PC-9 (cell line): ENCODE measurements around the gene TENT4A. TPM values are rescaled to one million over a fixed set of nuclear protein-coding genes. Genes with fewer than 3 reads are reported as not detected.
"Not testable (repeated sequence)": the region's sequence is repeated elsewhere in the genome, so short reads cannot be mapped to it uniquely, and the experiment has no call there.

Source experiments
- BruUV-seq: library from RNA; stranded (reverse); fragments of 400-500 nt; replicated peaks from 2 replicates; lab custom pipeline; 2021; lab: Mats Ljungman, UMichigan
- CTCF ChIA-PET: fragments of 300-600 bp; sonication (Branson Sonifier 250); formaldehyde crosslinking; loops from one replicate; lab custom pipeline; 2022; ENCODE audit warnings: antibody characterized with exemption; lab: Charles Lee
- POLR2A ChIA-PET: fragments of 300-600 bp; sonication (Branson Sonifier 250); formaldehyde crosslinking; loops from one replicate; lab custom pipeline; 2022; ENCODE audit warnings: antibody characterized with exemption; ENCODE audit not compliant: unreplicated experiment; lab: Charles Lee
- DNase-seq, 2 experiments: peaks; one replicate each; pipeline versions ENCODE4 v3.0.0 to v3.0.0-alpha.2; 2015 to 2022; ENCODE audit warnings: mixed read lengths in 1 of 2
- H2AFZ ChIP-seq: fragments of 200-600 bp; sonication (generic); 2 replicates; pipeline ENCODE4 v1.8.1; 2017; ENCODE audit warnings: antibody characterized with exemption
- H3F3A ChIP-seq: fragments of 200-600 bp; sonication (generic); 2 replicates; pipeline ENCODE4 v1.8.1; 2017; ENCODE audit warnings: antibody characterized with exemption, mild to moderate bottlenecking, low read depth; ENCODE audit not compliant: insufficient read depth
- H3K27ac ChIP-seq: fragments of 200-600 bp; sonication (generic); 2 replicates; pipeline ENCODE4 v1.6.1; 2016; ENCODE audit warnings: mixed run types
- H3K27me3 ChIP-seq: fragments of 200-600 bp; sonication (generic); 2 replicates; pipeline ENCODE4 v1.6.1; 2016; ENCODE audit warnings: low read depth, mixed run types; ENCODE audit not compliant: insufficient read depth
- H3K36me3 ChIP-seq: fragments of 200-600 bp; sonication (generic); 2 replicates; pipeline ENCODE4 v1.6.1; 2016; ENCODE audit warnings: low read depth, mixed run types
- H3K4me1 ChIP-seq: fragments of 200-600 bp; sonication (generic); replicated peaks from 2 replicates; pipeline ENCODE4 v1.6.1; 2016; ENCODE audit warnings: mixed run types; ENCODE audit not compliant: insufficient read depth
- H3K4me2 ChIP-seq: fragments of 200-600 bp; sonication (generic); 2 replicates; pipeline ENCODE4 v1.6.1; 2017; ENCODE audit warnings: mixed run types
- H3K4me3 ChIP-seq: fragments of 200-600 bp; sonication (generic); 2 replicates; pipeline ENCODE4 v1.6.1; 2016; ENCODE audit warnings: mixed run types
- H3K79me2 ChIP-seq: fragments of 200-600 bp; sonication (generic); 2 replicates; pipeline ENCODE4 v1.6.1; 2017; ENCODE audit warnings: low read depth, mixed run types
- H3K9me2 ChIP-seq: fragments of 200-600 bp; sonication (generic); 2 replicates; pipeline ENCODE4 v1.8.1; 2017; ENCODE audit warnings: mild to moderate bottlenecking; ENCODE audit not compliant: insufficient read depth
- H3K9me3 ChIP-seq: fragments of 200-600 bp; sonication (generic); 2 replicates; pipeline ENCODE4 v1.8.1; 2016; ENCODE audit warnings: low read depth; ENCODE audit not compliant: insufficient read depth
- H4K20me1 ChIP-seq: fragments of 200-600 bp; sonication (generic); 2 replicates; pipeline ENCODE4 v1.8.1; 2017; ENCODE audit not compliant: insufficient read depth
- CTCF ChIP-seq: fragments of 200-600 bp; sonication (generic); conservative IDR thresholded peaks from 2 replicates; pipeline ENCODE4 v1.6.1; 2017; ENCODE audit warnings: mixed run types, antibody characterized with exemption, mild to moderate bottlenecking, moderate library complexity
- EZH2 ChIP-seq: fragments of 200-600 bp; sonication (generic); IDR thresholded peaks from 2 replicates; pipeline ENCODE4 v1.8.0; 2017; ENCODE audit warnings: antibody characterized with exemption, low read depth
- intact Hi-C: fragments of 100-400 bp; cut with micrococcal nuclease; formaldehyde crosslinking; loops from one replicate; pipeline ENCODE4 v1.10.0; 2022; ENCODE audit not compliant: unreplicated experiment
- total RNA-seq: library from RNA; stranded (reverse); gene quantifications from 2 replicates; pipeline ENCODE4 v1.2.3, GENCODE V29; 2021

TENT4A gene
- total RNA-seq, 1 experiment from 2014 or later: 84.8 TPM

GRCh38 chr5:6773342-6774035 lies 60.3 kb downstream of the TENT4A start:
- no TSS peak for BruUV-seq
- ChIA-PET CTCF (no interaction called here), POLR2A (no interaction called here)
- Histone ChIP-seq H3K9me2 (no peaks in the 10 kb centered on the region), H3F3A (no peaks in the 10 kb centered on the region), H3K27me3 (no peaks in the 10 kb centered on the region), H3K4me3 (no peak overlapping the region), H3K4me1 (no peaks in the 10 kb centered on the region), H3K36me3 (no peaks in the 10 kb centered on the region), H3K4me2 (no peak overlapping the region), H4K20me1 (no peaks in the 10 kb centered on the region), H3K27ac (no peak overlapping the region), H3K79me2 (no peaks in the 10 kb centered on the region), H2AFZ (no peak overlapping the region), H3K9me3 (no peaks in the 10 kb centered on the region)
- intact Hi-C loops: no loop called here
- TF ChIP-seq CTCF (no peak), EZH2 (no peak)
- DNase-seq: no peak

- H3K9me3 ChIP-seq, H3K4me3 ChIP-seq, H3F3A ChIP-seq, H3K4me2 ChIP-seq, BruUV-seq, H3K4me1 ChIP-seq, H3K27me3 ChIP-seq, H3K79me2 ChIP-seq, H3K27ac ChIP-seq, POLR2A ChIA-PET, H2AFZ ChIP-seq, DNase-seq, CTCF ChIA-PET, intact Hi-C loops, H4K20me1 ChIP-seq, H3K36me3 ChIP-seq, H3K9me2 ChIP-seq: not testable (repeated sequence)
Measured at GRCh38 chr5:6774207-6774606, 61.0 kb downstream of the TENT4A start.

DNA sequence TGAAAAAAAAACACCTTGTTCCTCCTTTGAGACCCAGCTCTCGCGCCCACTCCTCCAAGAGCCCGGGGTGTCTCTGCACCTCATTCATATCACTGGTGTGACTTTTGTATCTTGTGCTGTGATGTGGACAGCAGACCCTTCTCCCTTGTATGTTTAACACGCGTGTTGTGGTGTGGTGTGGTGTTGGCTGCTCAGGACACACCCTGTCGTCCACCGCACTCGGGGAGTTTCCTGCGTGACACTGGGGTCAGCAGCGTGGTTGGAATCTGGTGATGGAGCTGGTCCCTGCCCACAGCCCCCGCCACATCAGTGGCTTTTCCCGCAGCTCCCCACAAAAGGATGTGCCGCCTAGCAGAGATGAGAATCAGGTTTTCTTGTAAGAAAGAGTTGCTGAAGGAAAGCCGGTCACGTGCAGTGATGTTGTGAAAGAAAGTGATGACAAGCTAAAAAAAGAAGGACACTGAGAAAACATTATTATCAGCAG lies 61.5 kb downstream of the TENT4A start:
- no peaks in the 10 kb centered on the region for H3F3A ChIP-seq
- H3K9me2 ChIP-seq: no peaks in the 10 kb centered on the region
- H3K27me3 ChIP-seq: no peaks in the 10 kb centered on the region
- H3K27ac ChIP-seq: no peak overlapping the region
- no peaks in the 10 kb centered on the region for H3K36me3 ChIP-seq
- H2AFZ ChIP-seq: no peak overlapping the region
- no peak for TF ChIP-seq EZH2
- no peak for TF ChIP-seq CTCF
- no TSS peak for BruUV-seq
- no peaks in the 10 kb centered on the region for H3K9me3 ChIP-seq
- intact Hi-C loops: no loop called here
- H3K4me2 ChIP-seq: no peak overlapping the region
- CTCF ChIA-PET: no interaction called here
- no peak overlapping the region for H3K4me3 ChIP-seq
- POLR2A ChIA-PET: no interaction called here
- DNase-seq: no peak
- H3K79me2 ChIP-seq: no peaks in the 10 kb centered on the region
- no peaks in the 10 kb centered on the region for H4K20me1 ChIP-seq
- H3K4me1 ChIP-seq: no peaks in the 10 kb centered on the region

DNA sequence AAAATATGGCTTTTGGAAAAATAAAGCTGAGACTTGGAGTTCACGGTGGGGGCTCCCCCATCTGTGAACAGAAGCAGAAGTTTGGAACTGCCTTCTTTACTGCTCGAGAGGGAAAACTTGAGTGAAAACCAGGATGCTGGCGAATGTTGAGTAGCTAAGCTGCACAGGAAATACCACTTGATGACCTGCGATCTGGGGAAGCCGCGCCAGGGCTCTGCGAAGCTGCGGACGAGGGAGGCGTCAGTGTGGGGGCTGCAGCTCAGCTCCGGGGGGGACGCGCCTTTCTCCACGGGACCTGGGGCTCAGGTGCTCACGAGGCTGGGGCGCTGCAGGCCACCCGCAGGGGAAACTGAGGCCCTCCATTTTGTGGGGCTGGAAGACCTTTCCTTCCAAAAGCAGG lies 62.3 kb downstream of the TENT4A start:
- Histone ChIP-seq H3K4me2 (no peak overlapping the region), H3K79me2 (no peaks in the 10 kb centered on the region), H3K9me2 (no peaks in the 10 kb centered on the region), H2AFZ (no peak overlapping the region), H3K27me3 (no peaks in the 10 kb centered on the region), H3K9me3 (no peaks in the 10 kb centered on the region), H3K27ac (no peak overlapping the region), H3K36me3 (no peaks in the 10 kb centered on the region), H3K4me3 (no peak overlapping the region), H3K4me1 (no peaks in the 10 kb centered on the region), H3F3A (no peaks in the 10 kb centered on the region), H4K20me1 (no peaks in the 10 kb centered on the region)
- ChIA-PET CTCF (no interaction called here), POLR2A (no interaction called here)
- intact Hi-C loops: no loop called here
- TF ChIP-seq EZH2 (no peak), CTCF (no peak)
- no TSS peak for BruUV-seq
- DNase-seq: no peak
